Activated CD8-positive, alpha-beta T cell treated with anti-CD3 and anti-CD28 coated beads for 36 hours (primary cell): ENCODE measurements around the gene HSD17B13. TPM values are rescaled to one million over a fixed set of nuclear protein-coding genes. Genes with fewer than 3 reads are reported as not detected.
"Not testable (repeated sequence)": the region's sequence is repeated elsewhere in the genome, so short reads cannot be mapped to it uniquely, and the experiment has no call there.

Experiments used
- ATAC-seq: fragments of 200-7000 bp; cut with Tn5 transposase; one replicate; pipeline ENCODE4 v1.10.0; 2021; ENCODE audit warnings: mild to moderate bottlenecking, moderate library complexity
- CTCF ChIA-PET: fragments of 350-600 bp; sonication (Branson Sonifier 250); formaldehyde crosslinking; loops from one replicate; lab custom pipeline; 2021; ENCODE audit warnings: antibody characterized with exemption; lab: Charles Lee
- POLR2A ChIA-PET: fragments of 350-600 bp; sonication (Branson Sonifier 250); formaldehyde crosslinking; loops from one replicate; lab custom pipeline; 2021; ENCODE audit warnings: antibody characterized with exemption; lab: Charles Lee
- DNase-seq: peaks from one replicate; pipeline ENCODE4 v3.0.0-alpha.2; 2020
- H3K27ac Mint-ChIP-seq: one replicate; pipeline ENCODE4 v1.8.0; 2021; ENCODE audit warnings: mild to moderate bottlenecking, mixed read lengths
- H3K27me3 Mint-ChIP-seq: one replicate; pipeline ENCODE4 v1.8.0; 2021; ENCODE audit warnings: mixed read lengths
- H3K36me3 Mint-ChIP-seq: one replicate; pipeline ENCODE4 v1.8.0; 2021; ENCODE audit warnings: low read depth, mixed read lengths
- H3K4me1 Mint-ChIP-seq: one replicate; pipeline ENCODE4 v1.8.0; 2021; ENCODE audit warnings: low read depth, mixed read lengths
- H3K4me3 Mint-ChIP-seq: one replicate; pipeline ENCODE4 v1.8.0; 2021; ENCODE audit warnings: mild to moderate bottlenecking, moderate library complexity, mixed read lengths
- H3K9me3 Mint-ChIP-seq: one replicate; pipeline ENCODE4 v1.8.0; 2021; ENCODE audit warnings: mixed read lengths
- intact Hi-C: fragments of 100-400 bp; cut with micrococcal nuclease; formaldehyde crosslinking; loops from one replicate; pipeline ENCODE4 v1.10.0; 2022
- total RNA-seq, 2 experiments: library from RNA; stranded (reverse); gene quantifications; one replicate each; pipeline ENCODE4 v1.2.3, GENCODE V29; 2021
- TF ChIP-seq, protein P1 (sequence below): fragments of 200-600 bp; IDR thresholded peaks from one replicate; pipeline ENCODE4 v1.8.0; 2022; ENCODE audit warnings: antibody characterized with exemption, mild to moderate bottlenecking

The HSD17B13 gene
- total RNA-seq, 2 experiments from 2014 or later, result 0.16 TPM; not detected in 1

DNA sequence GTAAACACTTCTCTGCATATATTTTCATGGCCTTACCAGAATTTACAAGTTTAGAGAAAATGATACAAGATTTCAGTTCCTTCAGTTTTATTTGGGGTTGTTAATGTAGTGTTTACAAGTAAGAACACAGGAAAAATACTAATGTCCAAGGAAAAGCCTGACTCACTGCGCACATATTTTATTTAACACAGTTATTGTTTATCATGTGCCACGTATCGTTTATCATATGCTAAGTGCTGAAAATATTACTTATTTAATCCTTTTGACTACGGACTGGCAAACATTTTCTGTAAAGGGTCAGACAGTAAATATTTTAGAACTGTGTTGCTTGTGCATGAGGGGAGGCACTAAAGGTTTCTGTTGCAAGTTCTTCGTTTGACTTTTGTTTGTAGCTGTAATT lies 794 bp downstream of the HSD17B13 start:
- H3K4me1 Mint-ChIP-seq, result no peaks in the 10 kb centered on the region
- no peaks in the 10 kb centered on the region for H3K36me3 Mint-ChIP-seq
- no peaks in the 10 kb centered on the region for H3K27me3 Mint-ChIP-seq
- intact Hi-C loops, result no loop called here
- TF ChIP-seq, protein P1, sequence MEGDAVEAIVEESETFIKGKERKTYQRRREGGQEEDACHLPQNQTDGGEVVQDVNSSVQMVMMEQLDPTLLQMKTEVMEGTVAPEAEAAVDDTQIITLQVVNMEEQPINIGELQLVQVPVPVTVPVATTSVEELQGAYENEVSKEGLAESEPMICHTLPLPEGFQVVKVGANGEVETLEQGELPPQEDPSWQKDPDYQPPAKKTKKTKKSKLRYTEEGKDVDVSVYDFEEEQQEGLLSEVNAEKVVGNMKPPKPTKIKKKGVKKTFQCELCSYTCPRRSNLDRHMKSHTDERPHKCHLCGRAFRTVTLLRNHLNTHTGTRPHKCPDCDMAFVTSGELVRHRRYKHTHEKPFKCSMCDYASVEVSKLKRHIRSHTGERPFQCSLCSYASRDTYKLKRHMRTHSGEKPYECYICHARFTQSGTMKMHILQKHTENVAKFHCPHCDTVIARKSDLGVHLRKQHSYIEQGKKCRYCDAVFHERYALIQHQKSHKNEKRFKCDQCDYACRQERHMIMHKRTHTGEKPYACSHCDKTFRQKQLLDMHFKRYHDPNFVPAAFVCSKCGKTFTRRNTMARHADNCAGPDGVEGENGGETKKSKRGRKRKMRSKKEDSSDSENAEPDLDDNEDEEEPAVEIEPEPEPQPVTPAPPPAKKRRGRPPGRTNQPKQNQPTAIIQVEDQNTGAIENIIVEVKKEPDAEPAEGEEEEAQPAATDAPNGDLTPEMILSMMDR, result no peak
- DNase-seq (no peak), ATAC-seq (no peak)
- H3K27ac Mint-ChIP-seq, result no peak overlapping the region
- H3K9me3 Mint-ChIP-seq, result no peaks in the 10 kb centered on the region
- POLR2A ChIA-PET, result no interaction called here
- no peak overlapping the region for H3K4me3 Mint-ChIP-seq
- CTCF ChIA-PET, result no interaction called here

DNA sequence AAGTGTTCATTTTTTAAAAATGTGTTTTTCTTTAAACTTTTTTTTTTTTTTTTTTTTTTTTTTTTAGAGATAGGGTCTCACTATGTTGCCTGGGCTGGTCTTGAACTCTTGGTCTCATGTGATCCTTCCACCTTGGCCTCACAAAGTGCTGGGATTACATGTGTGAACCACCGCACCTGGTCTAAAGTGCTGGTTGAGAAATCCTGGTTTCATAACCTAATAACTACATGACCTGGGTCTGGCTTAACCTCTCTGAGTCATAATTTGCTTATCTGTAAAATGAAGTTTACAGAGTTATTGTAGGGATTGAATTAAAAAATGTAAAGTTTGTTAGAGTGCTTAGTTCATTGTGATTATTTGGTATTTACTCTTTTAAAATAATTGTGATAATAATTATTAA lies 5.2 kb downstream of the HSD17B13 start:
- no peaks in the 10 kb centered on the region for H3K27me3 Mint-ChIP-seq
- intact Hi-C loops, result no loop called here
- ChIA-PET CTCF (no interaction called here), POLR2A (no interaction called here)
- peaks cover 2% of the 10 kb centered on the region for H3K4me1 Mint-ChIP-seq
- no peak for ATAC-seq
- no peaks in the 10 kb centered on the region for H3K36me3 Mint-ChIP-seq
- no peak overlapping the region for H3K27ac Mint-ChIP-seq
- TF ChIP-seq, protein P1, result no peak
- no peaks in the 10 kb centered on the region for H3K9me3 Mint-ChIP-seq
- DNase-seq, result no peak
- H3K4me3 Mint-ChIP-seq, result no peak overlapping the region

DNA sequence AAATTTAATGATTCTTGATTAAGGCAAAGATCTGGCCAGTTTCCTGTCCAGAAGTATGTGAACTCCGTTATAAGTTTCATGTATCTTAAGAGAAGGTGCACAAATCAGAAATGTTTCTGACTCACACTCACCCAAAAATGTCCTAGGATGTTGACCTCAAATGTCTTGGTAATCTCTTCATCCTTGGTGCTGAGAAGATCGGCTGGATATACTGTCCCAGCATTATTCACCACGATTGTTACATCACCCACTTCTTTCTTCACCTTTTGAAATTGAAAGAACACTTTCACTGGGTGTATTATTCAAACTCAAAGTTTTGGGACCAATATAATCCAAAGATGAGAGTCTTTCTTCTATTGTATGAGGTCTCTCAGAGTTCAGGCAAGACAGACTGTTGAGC lies 5.7 kb downstream of the HSD17B13 start:
- peaks cover 2% of the 10 kb centered on the region for H3K4me1 Mint-ChIP-seq
- H3K27ac Mint-ChIP-seq, result no peak overlapping the region
- ChIA-PET CTCF (no interaction called here), POLR2A (no interaction called here)
- no peaks in the 10 kb centered on the region for H3K36me3 Mint-ChIP-seq
- TF ChIP-seq, protein P1, result no peak
- no peaks in the 10 kb centered on the region for H3K27me3 Mint-ChIP-seq
- no peak for ATAC-seq
- intact Hi-C loops, result no loop called here
- H3K4me3 Mint-ChIP-seq, result no peak overlapping the region
- H3K9me3 Mint-ChIP-seq, result no peaks in the 10 kb centered on the region
- DNase-seq, result no peak

DNA sequence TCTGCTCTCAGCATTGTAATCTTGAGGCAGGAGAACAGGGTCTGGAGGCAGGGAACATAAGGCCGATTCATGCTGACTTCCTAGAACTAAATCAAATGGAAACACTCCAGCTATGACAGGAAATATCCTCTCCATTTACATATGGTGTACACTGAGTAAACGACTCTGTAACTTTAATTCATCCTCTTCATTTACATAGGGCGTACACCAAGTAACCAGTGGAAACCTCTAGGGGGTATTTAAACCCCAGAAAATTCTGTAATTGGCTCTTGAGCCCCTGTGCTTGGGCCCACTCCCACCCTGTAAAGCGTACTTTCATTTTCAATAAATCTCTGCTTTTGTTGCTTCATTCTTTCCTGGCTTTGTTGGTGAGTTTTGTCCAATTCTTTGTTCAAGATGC lies 7.7 kb downstream of the HSD17B13 start:
- intact Hi-C loops, H3K27ac Mint-ChIP-seq, DNase-seq, CTCF ChIA-PET, POLR2A ChIA-PET, H3K36me3 Mint-ChIP-seq, H3K27me3 Mint-ChIP-seq, H3K4me1 Mint-ChIP-seq, H3K4me3 Mint-ChIP-seq, H3K9me3 Mint-ChIP-seq, ATAC-seq: not testable (repeated sequence)

DNA sequence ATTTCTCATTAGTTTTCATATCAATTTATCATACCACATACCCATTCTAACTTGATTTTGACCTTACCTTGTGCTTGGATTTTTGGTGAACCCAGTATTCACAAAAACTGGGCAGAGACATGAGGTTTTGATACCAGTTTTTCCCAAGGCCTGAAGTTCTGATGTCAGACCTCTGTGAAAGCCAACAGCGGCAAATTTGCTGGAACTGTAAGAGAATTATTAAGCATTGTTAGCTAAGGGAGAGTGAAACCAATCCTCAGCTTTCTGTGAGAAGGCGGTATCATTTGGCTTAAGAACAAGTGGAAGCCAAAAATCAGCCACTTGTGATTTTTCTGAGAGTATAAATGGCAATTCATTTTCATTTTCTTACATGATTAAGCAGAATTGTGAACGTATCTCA lies 8.9 kb downstream of the HSD17B13 start:
- CTCF ChIA-PET, result no interaction called here
- POLR2A ChIA-PET, result no interaction called here

More for the DNA sequence above, 8.9 kb downstream of the HSD17B13 start:
- Mint-ChIP-seq H3K4me3 (no peak overlapping the region), H3K4me1 (peaks cover 2% of the 10 kb centered on the region), H3K36me3 (no peaks in the 10 kb centered on the region), H3K27me3 (no peaks in the 10 kb centered on the region), H3K9me3 (no peaks in the 10 kb centered on the region), H3K27ac (no peak overlapping the region)
- no peak for ATAC-seq
- TF ChIP-seq, protein P1, result no peak
- intact Hi-C loops, result no loop called here
- DNase-seq, result no peak
